ENCODE data around the gene S100A12. TPM values are rescaled to one million over a fixed set of nuclear protein-coding genes. Genes with fewer than 3 reads are reported as not detected.

The S100A12 gene
- polyA plus RNA-seq, 3 donors: 1,275 to 2,834 (median 2,543) TPM

DNA sequence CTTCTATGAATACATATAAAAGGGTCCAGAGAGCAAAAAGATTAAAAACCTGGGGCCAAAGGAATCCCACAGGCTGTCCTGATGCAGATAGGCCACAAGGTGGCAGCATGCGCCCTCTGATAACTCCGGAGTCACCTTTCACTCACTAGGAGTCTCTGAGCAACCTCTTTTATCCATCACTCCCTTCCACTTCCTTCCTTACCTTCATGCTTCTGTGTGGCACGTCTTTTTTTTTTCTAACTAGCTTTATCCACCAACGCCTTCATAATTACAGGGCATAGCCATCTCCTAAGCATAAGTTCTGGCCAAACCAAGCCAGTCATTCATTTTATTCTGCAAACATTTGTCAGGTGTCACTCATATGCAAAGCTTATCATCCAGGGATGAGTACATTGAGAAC lies 22.9 kb downstream of the S100A12 start:
- DNase-seq: peak; percentile 64 to 81 (median 73)
- no peak overlapping the region for H3K27ac Mint-ChIP-seq
- Histone ChIP-seq H3K27ac (ENCODE audit: low read depth in 1 of 2, low read length in 2 of 2) (no peak overlapping the region), H3K36me3 (replicated peaks in 1 of 2; ENCODE audit: control insufficient read depth in 1 of 2, insufficient read depth in 2 of 2, low read length in 2 of 2) (no peaks in the 10 kb centered on the region), H3K4me2 (replicated peaks; ENCODE audit: extremely low read depth, low read length, poor library complexity, severe bottlenecking) (no peak overlapping the region), H3K79me2 (ENCODE audit: insufficient read depth, low read length) (peaks cover 23% of the 10 kb centered on the region), H3K9ac (ENCODE audit: insufficient read depth, low read length, poor library complexity, severe bottlenecking) (no peak overlapping the region), H3K4me3 (replicated peaks in 1 of 3; ENCODE audit: low read depth in 2 of 3, low read length in 3 of 3) (no peak overlapping the region), H3K27me3 (ENCODE audit: control insufficient read depth in 2 of 2, insufficient read depth in 2 of 2, low read length in 2 of 2) (no peaks in the 10 kb centered on the region), H3K9me3 (replicated peaks in 1 of 2; ENCODE audit: control insufficient read depth in 1 of 2, insufficient read depth in 1 of 2, low read length in 2 of 2) (no peaks in the 10 kb centered on the region), H2AFZ (ENCODE audit: insufficient read depth, low read depth, low read length, poor library complexity, severe bottlenecking) (no peak overlapping the region), H4K20me1 (ENCODE audit: insufficient read depth, low read length) (peaks cover 1% of the 10 kb centered on the region), H3K4me1 (ENCODE audit: control insufficient read depth in 1 of 2, insufficient read depth in 2 of 2, low read length in 2 of 2) (peaks cover 37 to 45% of the 10 kb centered on the region in 2 donors)
- intact Hi-C loops (cut with micrococcal nuclease): loop anchor here (1.0 to 2.0 kb wide), 3 partner anchors 52 to 143 kb away; no protein-coding TSS in a partner anchor
- peaks cover 0 to 3% (median 0%) of the 10 kb centered on the region in 7 donors for H3K9me3 Mint-ChIP-seq
- no peak overlapping the region for H3K4me3 Mint-ChIP-seq
- TF ChIP-seq, protein P1, sequence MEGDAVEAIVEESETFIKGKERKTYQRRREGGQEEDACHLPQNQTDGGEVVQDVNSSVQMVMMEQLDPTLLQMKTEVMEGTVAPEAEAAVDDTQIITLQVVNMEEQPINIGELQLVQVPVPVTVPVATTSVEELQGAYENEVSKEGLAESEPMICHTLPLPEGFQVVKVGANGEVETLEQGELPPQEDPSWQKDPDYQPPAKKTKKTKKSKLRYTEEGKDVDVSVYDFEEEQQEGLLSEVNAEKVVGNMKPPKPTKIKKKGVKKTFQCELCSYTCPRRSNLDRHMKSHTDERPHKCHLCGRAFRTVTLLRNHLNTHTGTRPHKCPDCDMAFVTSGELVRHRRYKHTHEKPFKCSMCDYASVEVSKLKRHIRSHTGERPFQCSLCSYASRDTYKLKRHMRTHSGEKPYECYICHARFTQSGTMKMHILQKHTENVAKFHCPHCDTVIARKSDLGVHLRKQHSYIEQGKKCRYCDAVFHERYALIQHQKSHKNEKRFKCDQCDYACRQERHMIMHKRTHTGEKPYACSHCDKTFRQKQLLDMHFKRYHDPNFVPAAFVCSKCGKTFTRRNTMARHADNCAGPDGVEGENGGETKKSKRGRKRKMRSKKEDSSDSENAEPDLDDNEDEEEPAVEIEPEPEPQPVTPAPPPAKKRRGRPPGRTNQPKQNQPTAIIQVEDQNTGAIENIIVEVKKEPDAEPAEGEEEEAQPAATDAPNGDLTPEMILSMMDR (IDR thresholded peaks at IDR 0.05): peak; percentile 97
- peaks cover 6 to 9% (median 8%) of the 10 kb centered on the region in 3 donors for H3K27me3 Mint-ChIP-seq (ENCODE audit: low read depth in 3 of 3)
- WGBS (ENCODE audit: insufficient coverage): 0% methylated on average over 4 of the region's 4 CpGs
- H3K36me3 Mint-ChIP-seq: no peaks in the 10 kb centered on the region
- H3K4me1 Mint-ChIP-seq: peaks cover 41% of the 10 kb centered on the region

DNA sequence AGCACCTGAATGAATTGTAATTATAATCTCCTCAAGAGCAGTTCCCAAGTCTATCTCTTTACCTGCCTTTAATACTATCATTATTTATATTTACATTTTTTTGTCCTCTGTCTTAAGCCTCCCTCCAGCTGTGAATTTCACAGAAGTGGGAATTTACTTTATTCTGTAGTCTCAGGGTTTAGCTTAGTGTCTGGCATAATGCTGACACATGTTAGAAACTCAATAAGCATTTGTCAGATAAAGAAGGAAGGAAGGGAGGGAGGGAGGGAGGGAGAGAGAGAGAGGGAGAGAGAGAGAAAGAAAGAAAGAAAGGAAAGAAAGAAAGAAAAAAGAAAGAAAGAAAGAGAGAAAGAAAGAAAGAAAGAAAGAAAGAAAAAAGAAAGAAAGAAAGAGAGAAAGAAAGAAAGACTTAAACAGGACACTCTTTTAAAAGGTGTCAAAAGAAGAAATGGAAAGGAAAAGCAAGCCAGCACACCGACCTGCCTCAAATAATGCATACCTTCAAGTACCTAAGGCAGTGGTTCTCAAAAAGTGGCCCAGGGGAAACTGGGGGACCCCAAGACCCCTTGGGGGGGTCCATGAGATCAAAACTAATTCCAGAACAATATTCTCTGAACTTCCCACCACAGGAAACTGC lies 25.0 kb downstream of the S100A12 start:
- Histone ChIP-seq H3K27ac (ENCODE audit: low read depth in 1 of 2, low read length in 2 of 2) (no peak overlapping the region), H2AFZ (ENCODE audit: insufficient read depth, low read depth, low read length, poor library complexity, severe bottlenecking) (no peak overlapping the region), H4K20me1 (ENCODE audit: insufficient read depth, low read length) (no peaks in the 10 kb centered on the region), H3K36me3 (replicated peaks in 1 of 2; ENCODE audit: control insufficient read depth in 1 of 2, insufficient read depth in 2 of 2, low read length in 2 of 2) (no peaks in the 10 kb centered on the region), H3K4me1 (ENCODE audit: control insufficient read depth in 1 of 2, insufficient read depth in 2 of 2, low read length in 2 of 2) (peaks cover 28 to 38% of the 10 kb centered on the region in 2 donors), H3K4me2 (replicated peaks; ENCODE audit: extremely low read depth, low read length, poor library complexity, severe bottlenecking) (no peak overlapping the region), H3K4me3 (replicated peaks in 1 of 3; ENCODE audit: low read depth in 2 of 3, low read length in 3 of 3) (no peak overlapping the region), H3K27me3 (ENCODE audit: control insufficient read depth in 2 of 2, insufficient read depth in 2 of 2, low read length in 2 of 2) (no peaks in the 10 kb centered on the region), H3K9ac (ENCODE audit: insufficient read depth, low read length, poor library complexity, severe bottlenecking) (no peak overlapping the region), H3K79me2 (ENCODE audit: insufficient read depth, low read length) (peaks cover 2% of the 10 kb centered on the region), H3K9me3 (replicated peaks in 1 of 2; ENCODE audit: control insufficient read depth in 1 of 2, insufficient read depth in 1 of 2, low read length in 2 of 2) (no peaks in the 10 kb centered on the region)
- peaks cover 6 to 17% (median 12%) of the 10 kb centered on the region in 3 donors for H3K27me3 Mint-ChIP-seq (ENCODE audit: low read depth in 3 of 3)
- H3K27ac Mint-ChIP-seq: no peak overlapping the region
- no peak overlapping the region for H3K4me3 Mint-ChIP-seq
- no peaks in the 10 kb centered on the region for H3K36me3 Mint-ChIP-seq
- DNase-seq: no peak
- WGBS (ENCODE audit: insufficient coverage): 0% methylated on average over 1 of the region's 1 CpG
- intact Hi-C loops (cut with micrococcal nuclease): no loop called here
- H3K9me3 Mint-ChIP-seq: peaks cover 0 to under 1% (median 0%) of the 10 kb centered on the region in 7 donors
- H3K4me1 Mint-ChIP-seq: peaks cover 34% of the 10 kb centered on the region
- TF ChIP-seq, protein P1 (IDR thresholded peaks at IDR 0.05): no peak
